Fibroblast of lung (primary cell): Measurements from ENCODE around the gene APOB.

Experiments
- EZH2 ChIP-seq: IDR thresholded peaks from 2 replicates; pipeline ENCODE4 v1.5.1; 2012; ENCODE audit warnings: low read length, control low read depth, mild to moderate bottlenecking; ENCODE audit errors: missing control alignments
- TF ChIP-seq, protein P1 (sequence below), 2 donors: IDR thresholded peaks in 1 of 2; conservative IDR thresholded peaks in 1 of 2; 1 replicate in 1 of 2; 2 replicates in 1 of 2; pipeline ENCODE4 v1.5.1; 2011 to 2012; ENCODE audit warnings: low read length in 2 of 2, control low read depth in 1 of 2, inconsistent platforms in 1 of 2, low read depth in 1 of 2, mild to moderate bottlenecking in 1 of 2

GRCh38 chr2:21007129-21008013, 36.5 kb downstream of the APOB start:
- TF ChIP-seq, protein P1, sequence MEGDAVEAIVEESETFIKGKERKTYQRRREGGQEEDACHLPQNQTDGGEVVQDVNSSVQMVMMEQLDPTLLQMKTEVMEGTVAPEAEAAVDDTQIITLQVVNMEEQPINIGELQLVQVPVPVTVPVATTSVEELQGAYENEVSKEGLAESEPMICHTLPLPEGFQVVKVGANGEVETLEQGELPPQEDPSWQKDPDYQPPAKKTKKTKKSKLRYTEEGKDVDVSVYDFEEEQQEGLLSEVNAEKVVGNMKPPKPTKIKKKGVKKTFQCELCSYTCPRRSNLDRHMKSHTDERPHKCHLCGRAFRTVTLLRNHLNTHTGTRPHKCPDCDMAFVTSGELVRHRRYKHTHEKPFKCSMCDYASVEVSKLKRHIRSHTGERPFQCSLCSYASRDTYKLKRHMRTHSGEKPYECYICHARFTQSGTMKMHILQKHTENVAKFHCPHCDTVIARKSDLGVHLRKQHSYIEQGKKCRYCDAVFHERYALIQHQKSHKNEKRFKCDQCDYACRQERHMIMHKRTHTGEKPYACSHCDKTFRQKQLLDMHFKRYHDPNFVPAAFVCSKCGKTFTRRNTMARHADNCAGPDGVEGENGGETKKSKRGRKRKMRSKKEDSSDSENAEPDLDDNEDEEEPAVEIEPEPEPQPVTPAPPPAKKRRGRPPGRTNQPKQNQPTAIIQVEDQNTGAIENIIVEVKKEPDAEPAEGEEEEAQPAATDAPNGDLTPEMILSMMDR (conservative IDR thresholded peaks at IDR 0.05 in 1 of 2, IDR thresholded peaks at IDR 0.05 in 1 of 2; ENCODE audit: low read depth in 1 of 2, low read length in 2 of 2): no peak
- no peak for TF ChIP-seq EZH2
